GM18511 (cell line): ENCODE results near the gene ERCC6.
A peak's percentile ranks its signal among the peaks of the same experiment; 100 is the strongest.

Source experiments
- ATAC-seq: cut with Tn5 transposase; IDR thresholded peaks from one replicate; pipeline ENCODE4 v1.9.1; 2021; ENCODE audit warnings: mild to moderate bottlenecking, moderate library complexity; ENCODE audit not compliant: unreplicated experiment

The ERCC6 gene

GRCh38 chr10:49512121-49512809 is 26.7 kb downstream of the ERCC6 start:
- ATAC-seq: peak; percentile 51

- no peak for ATAC-seq
Measured at GRCh38 chr10:49509771-49510303, 29.1 kb downstream of the ERCC6 start.

- no peak for ATAC-seq
Measured at GRCh38 chr10:49508654-49509053, 30.3 kb downstream of the ERCC6 start.

- ATAC-seq: no peak
Measured at GRCh38 chr10:49508249-49508648, 30.7 kb downstream of the ERCC6 start.

- ATAC-seq: no peak
Measured at GRCh38 chr10:49505589-49505988, 33.3 kb downstream of the ERCC6 start.

GRCh38 chr10:49505076-49505475 is 33.8 kb downstream of the ERCC6 start:
- no peak for ATAC-seq

- no peak for ATAC-seq
Measured at GRCh38 chr10:49504528-49504927, 34.4 kb downstream of the ERCC6 start.

- no peak for ATAC-seq
Measured at GRCh38 chr10:49502358-49502757, 36.6 kb downstream of the ERCC6 start.

- no peak for ATAC-seq
Measured at GRCh38 chr10:49500412-49500811, 38.5 kb downstream of the ERCC6 start.

GRCh38 chr10:49499305-49499851 is 39.5 kb downstream of the ERCC6 start:
- ATAC-seq: no peak

GRCh38 chr10:49498425-49498824 is 40.5 kb downstream of the ERCC6 start:
- ATAC-seq: no peak

GRCh38 chr10:49497358-49497757 is 41.6 kb downstream of the ERCC6 start:
- ATAC-seq: no peak

- no peak for ATAC-seq
Measured at GRCh38 chr10:49488056-49488717, 50.7 kb downstream of the ERCC6 start.

- no peak for ATAC-seq
Measured at GRCh38 chr10:49486738-49487137, 52.2 kb downstream of the ERCC6 start.

GRCh38 chr10:49486009-49486408 is 52.9 kb downstream of the ERCC6 start:
- ATAC-seq: no peak

- no peak for ATAC-seq
Measured at GRCh38 chr10:49484486-49485235, 54.3 kb downstream of the ERCC6 start.

GRCh38 chr10:49478819-49479218 is 60.1 kb downstream of the ERCC6 start:
- ATAC-seq: no peak

- no peak for ATAC-seq
Measured at GRCh38 chr10:49474901-49475300, 64.0 kb downstream of the ERCC6 start.

GRCh38 chr10:49471532-49471931 is 67.4 kb downstream of the ERCC6 start:
- no peak for ATAC-seq

GRCh38 chr10:49465736-49466135 is 73.2 kb downstream of the ERCC6 start:
- ATAC-seq: no peak
